ENCODE results near the gene DNAI1. TPM values are rescaled to one million over a fixed set of nuclear protein-coding genes. Genes with fewer than 3 reads are reported as not detected.

Gene DNAI1
- total RNA-seq, 4 donors from 2014 or later: 0.51 TPM; not detected in 3

DNA sequence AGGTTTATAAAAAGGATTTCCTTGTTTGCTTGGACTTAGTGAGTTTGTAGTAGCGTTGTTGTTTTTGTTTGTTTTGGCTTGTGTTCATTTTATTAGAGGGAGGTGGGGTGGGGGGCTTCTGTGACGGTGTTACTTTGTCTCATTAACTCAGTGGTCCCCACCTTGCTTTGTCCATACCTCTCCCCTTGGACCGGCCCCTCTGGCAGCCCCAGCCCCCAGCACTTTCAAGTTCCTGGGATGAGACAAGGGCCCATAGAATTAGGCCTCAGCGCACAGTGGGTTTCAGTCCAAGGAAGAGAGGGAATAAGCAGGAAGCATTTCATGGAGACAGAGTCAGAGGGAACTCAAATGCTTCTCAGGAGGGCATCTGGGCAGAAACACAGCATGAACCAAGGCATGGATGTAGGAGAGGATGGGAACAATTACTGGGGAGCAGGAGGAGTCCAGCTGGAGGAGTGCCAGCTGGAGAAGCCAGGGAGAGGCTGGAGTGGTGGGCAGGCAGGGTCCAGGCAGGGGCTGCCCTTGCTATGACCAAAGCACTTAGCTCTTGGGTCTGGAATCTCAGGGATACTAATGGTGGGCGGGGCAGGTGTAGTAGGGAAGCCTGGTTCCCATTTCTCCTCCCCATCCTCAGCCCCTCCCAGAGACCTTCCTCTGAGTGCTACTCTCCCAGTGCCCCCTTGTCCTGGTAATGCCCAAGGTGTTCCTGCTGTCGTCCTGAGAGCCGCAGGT, 87.7 kb downstream of the DNAI1 start:
- TF ChIP-seq, protein P1, sequence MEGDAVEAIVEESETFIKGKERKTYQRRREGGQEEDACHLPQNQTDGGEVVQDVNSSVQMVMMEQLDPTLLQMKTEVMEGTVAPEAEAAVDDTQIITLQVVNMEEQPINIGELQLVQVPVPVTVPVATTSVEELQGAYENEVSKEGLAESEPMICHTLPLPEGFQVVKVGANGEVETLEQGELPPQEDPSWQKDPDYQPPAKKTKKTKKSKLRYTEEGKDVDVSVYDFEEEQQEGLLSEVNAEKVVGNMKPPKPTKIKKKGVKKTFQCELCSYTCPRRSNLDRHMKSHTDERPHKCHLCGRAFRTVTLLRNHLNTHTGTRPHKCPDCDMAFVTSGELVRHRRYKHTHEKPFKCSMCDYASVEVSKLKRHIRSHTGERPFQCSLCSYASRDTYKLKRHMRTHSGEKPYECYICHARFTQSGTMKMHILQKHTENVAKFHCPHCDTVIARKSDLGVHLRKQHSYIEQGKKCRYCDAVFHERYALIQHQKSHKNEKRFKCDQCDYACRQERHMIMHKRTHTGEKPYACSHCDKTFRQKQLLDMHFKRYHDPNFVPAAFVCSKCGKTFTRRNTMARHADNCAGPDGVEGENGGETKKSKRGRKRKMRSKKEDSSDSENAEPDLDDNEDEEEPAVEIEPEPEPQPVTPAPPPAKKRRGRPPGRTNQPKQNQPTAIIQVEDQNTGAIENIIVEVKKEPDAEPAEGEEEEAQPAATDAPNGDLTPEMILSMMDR (IDR thresholded peaks at IDR 0.05; ENCODE audit: low read depth): no peak

DNA sequence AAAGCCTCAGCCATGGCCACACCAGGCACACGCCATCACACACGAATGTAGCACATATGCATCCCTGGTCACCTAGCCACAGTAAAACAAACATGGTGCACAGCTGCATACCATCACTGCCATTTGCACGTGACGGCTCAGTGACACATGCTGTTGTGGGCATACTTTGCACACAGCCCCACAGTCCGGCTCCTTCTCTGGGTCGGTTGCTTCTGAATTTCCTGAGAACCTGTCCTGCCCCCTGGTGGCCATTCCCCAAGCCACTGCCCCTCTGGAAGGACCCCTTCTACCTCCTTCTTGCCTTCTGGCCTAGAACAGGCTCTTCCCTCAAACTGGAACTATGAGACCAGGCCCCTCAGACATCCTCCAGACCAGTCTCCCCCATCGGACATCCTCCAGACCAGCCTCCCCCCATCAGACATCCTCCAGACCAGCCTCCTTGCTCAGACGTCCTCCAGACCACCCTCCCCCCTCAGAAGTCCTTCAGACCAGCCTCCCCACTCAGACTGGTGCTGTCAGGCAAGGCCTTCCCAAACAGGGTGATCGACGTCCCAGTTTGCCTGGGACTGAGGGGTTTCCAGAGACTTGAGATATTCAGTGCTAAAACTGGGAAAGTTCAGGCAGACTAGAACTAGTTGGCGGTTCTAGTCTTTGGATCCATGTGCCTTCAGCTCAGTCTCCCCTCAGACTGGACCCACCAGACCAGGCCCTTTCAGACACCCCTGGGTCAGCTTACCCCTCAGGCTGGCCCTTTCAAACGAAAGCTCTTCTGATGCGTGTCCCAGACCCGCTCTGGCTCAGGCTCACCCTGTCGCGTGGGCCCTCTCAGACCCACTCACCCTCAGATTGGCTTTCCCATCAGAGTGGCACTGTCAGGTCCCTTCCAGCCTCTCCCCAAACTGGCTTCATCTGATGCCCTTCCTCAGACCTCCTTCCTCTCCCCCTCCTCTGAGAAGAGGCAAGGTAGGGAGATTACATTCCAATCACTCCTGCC, 88.5 kb downstream of the DNAI1 start:
- TF ChIP-seq, protein P1 (IDR thresholded peaks at IDR 0.05; ENCODE audit: low read depth): no peak

DNA sequence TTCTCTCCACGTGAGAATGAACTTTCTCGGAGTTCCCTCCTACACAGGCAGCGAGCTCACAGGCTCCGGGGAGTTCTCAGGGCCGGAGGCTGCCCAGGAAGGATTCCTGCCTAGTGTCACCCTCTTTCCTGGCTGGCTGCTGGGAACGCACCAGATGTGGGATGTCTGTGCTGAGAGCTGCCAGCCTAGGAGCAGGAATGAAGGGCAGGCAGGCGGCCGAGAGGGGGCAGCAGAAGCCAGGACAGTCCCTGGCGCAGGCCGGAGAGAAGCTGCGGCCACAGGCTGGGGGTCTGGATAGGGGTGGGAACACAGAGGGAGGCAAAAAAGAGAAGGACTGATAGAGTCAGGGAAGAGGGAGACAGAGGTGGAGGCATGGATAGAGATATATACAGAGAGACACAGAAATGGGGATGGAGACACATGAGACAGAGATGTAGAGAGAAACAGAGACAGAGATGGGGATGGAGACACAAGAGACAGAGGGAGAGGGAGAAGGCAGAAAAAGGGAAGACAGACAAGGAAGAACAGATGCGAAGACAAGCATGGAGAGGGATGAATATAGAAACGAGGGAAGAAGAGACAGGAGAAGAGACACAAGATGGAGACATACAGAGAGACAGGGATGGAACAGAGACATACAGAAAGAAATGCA, 89.5 kb downstream of the DNAI1 start:
- TF ChIP-seq, protein P1 (IDR thresholded peaks at IDR 0.05; ENCODE audit: low read depth): no peak

DNA sequence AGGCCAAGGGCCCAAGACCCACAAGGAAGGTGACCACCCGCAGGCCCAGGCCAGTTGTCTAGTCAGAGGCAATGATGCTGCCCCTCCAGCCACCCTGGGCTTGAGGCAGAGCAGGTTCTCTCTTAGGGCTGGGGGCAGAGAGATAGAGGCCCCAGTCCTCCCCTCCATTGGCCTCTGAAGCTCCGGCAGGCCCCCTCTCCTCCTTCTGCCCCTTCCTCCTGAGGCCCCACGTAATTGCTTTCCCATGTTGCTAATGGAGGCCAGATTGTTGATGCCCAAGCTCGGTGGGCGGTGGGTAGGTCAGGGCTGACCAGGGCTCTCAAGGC, 90.8 kb downstream of the DNAI1 start:
- TF ChIP-seq, protein P1 (IDR thresholded peaks at IDR 0.05; ENCODE audit: low read depth): no peak

DNA sequence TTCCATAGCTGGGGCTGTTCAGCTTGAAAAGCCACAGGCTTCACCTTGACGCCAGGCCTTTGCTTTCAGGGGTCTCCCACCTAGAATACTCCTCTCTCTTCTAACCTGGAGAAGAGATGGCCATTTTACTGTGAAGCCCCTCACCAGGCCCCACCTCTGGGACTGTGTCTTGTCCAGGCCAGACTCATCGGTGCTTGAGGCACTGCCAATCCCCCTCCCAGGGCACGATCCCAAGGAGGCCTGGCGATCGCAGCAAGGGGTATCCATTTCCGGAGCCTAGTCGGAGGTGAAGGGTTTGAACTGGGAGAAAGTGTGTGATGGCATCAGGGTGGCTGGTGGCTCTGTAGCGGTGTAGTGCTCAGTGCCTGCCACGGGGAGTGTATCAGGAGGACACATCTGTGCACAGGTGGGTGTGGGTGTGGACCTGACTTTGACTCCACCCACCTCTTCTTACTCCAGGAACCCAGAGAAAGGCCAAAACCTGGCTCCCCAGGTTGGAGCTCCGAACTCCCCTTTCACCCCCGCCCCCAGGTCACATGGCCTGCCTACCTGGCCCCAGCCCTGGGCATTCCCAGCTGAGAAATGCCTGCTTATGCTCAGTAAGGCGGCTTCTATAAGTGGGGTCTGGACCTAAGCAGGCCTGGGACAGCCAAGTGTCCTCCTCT, 91.5 kb downstream of the DNAI1 start:
- TF ChIP-seq, protein P1 (IDR thresholded peaks at IDR 0.05; ENCODE audit: low read depth): no peak

DNA sequence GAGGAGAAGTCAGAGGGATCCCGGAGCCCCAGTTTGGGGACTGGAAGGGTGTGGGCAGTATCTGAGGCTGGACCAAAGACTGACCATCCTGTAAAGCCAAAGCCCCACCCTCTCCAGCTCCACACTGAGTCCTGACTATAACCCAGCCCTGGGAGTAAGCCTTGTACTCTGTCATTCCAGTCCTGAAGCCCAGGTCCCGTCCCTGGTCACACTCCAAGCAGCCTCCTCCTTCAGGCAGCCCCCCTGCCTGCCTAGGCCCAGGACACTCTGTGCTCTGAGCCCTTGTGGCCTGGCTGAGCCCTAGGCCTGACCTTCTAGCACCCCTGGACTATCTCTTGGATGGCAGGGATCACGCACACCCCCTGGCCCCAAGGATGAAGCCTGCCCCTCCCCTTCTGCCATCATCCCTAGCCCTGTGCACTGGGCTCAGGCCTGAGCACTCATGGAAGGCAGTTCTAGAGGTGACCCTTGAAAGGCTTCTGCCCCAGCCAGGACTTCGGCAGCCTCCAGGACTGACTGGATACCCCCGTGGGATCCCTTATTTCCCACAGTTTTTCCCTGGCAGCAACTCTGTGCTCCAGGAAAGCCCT, 92.2 kb downstream of the DNAI1 start:
- TF ChIP-seq, protein P1 (IDR thresholded peaks at IDR 0.05; ENCODE audit: low read depth): no peak
